ENCODE results near the gene MIA.
"Not testable (repeated sequence)": the region's sequence is repeated elsewhere in the genome, so short reads cannot be mapped to it uniquely, and the experiment has no call there.

Gene MIA

DNA sequence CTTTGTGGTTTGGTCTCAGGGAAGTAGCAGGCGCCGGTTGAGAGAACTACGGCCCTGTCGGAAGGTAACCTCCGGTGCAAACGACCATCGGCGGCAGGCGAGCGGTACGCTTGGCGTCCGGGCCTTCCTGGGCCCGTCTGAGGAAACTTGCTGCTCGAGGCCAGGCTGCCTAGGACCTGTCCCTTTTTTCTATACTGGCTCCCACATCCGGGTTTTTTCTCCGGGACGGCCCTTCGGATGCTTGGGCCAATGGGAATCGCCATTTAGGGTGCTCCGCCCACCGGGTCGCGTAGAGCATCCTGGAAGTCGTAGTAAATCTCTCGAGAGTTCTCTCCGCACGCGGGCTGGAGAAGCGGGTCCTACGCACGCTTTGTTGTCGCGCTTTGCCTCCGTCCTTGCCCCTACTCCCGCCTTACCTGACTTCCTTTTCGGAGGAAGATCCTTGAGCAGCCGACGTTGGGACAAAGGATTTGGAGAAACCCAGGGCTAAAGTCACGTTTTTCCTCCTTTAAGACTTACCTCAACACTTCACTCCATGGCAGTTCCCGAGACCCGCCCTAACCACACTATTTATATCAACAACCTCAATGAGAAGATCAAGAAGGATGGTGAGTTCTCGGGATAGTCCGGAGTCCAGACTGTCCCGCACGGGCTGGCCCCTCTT is 24.3 kb upstream of the MIA start, which contains the start of gene SNRPA:
TSS of gene SNRPA (plus strand) at position 330 of the 664 bp plus-strand sequence. CDS start at position 536, 206 bp downstream.
- peak; percentile 99 for DNase-seq (ENCODE audit: low spot score)

- no peak for DNase-seq (ENCODE audit: low spot score)
Measured at GRCh38 chr19:40752257-40752781, 23.0 kb upstream of the MIA start.

DNA sequence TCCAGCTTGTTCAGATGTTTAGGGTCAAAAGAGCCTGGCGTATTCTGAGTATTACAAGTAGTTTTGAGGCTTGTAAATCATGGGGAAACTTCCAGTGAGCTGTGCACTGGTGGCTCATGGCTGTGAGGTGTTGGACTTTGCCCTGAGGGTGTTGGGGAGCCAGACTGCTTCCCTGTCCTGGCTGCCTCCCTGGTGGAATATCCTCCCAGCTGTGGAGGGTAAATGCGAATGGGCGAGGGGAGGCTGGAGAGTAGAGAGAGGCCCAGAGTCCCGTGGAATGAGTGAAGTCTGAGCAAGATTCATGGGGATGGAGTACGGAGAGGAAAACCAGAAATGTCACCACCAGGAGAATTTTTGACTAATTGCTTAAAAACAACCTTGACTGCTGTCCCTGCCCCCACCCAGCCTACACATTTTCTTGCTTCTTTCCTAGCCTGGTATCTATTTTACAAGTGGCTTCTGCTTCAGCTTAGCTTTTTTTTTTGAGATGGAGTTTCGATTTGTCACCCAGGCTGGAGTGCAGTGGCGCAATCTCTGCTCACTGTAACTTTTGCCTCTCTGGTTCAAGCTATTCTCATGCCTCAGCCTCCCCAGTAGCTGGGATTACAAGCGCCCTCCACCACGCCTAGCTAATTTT is 20.6 kb upstream of the MIA start:
- DNase-seq (ENCODE audit: low spot score) = no peak

- DNase-seq (ENCODE audit: low spot score) = no peak
Measured at GRCh38 chr19:40755248-40755624, 20.1 kb upstream of the MIA start.

DNA sequence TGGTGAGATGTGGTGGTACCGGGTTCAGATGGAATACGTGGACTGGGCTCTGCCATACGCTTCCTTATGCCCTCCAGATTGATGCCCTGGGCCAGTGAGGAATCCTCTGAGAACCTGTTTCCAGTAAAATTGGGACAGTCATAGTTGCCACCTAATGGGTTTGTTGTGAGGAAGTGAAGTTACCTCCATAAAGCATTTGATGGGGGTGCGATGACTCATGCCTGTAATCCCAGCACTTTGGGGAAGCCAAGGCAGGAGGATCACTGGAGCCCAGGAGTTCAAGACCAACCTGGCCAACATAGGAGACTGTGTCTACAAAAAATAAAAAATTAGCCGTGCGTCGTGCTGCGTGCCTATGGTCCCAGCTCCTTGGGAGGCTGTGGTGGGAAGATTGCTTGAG is 19.5 kb upstream of the MIA start:
- no peak for DNase-seq (ENCODE audit: low spot score)

GRCh38 chr19:40756502-40757110 is 18.7 kb upstream of the MIA start:
- no peak for DNase-seq (ENCODE audit: low spot score)

GRCh38 chr19:40758491-40758890 is 16.8 kb upstream of the MIA start:
- no peak for DNase-seq (ENCODE audit: low spot score)

GRCh38 chr19:40759352-40759751 is 16.0 kb upstream of the MIA start:
- DNase-seq (ENCODE audit: low spot score) = no peak

- no peak for DNase-seq (ENCODE audit: low spot score)
Measured at GRCh38 chr19:40762754-40763470, 12.4 kb upstream of the MIA start.

DNA sequence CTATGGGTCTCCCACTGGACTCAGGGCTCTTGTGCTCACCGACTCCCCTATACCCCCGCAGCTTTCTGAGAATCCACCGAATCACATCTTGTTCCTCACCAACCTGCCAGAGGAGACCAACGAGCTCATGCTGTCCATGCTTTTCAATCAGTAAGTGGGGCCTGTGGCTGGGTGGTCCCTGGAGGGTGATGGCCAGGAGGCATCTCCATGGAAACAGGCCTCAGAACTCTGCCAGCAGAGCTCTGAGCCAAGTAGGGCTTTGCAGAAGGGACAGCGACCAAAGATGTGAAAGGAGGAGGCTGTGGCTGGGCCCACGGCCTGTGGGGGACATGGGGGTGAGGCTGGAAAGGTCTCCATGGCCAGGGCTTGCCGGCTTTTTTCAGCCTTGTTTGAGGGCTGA is 11.8 kb upstream of the MIA start:
- DNase-seq (ENCODE audit: low spot score) = no peak

- no peak for DNase-seq (ENCODE audit: low spot score)
Measured at GRCh38 chr19:40763963-40764362, 11.4 kb upstream of the MIA start.

- DNase-seq (ENCODE audit: low spot score) = not testable (repeated sequence)
Measured at GRCh38 chr19:40766385-40766784, 8.9 kb upstream of the MIA start.

- DNase-seq (ENCODE audit: low spot score) = no peak
Measured at GRCh38 chr19:40768869-40769268, 6.5 kb upstream of the MIA start.

- not testable (repeated sequence) for DNase-seq (ENCODE audit: low spot score)
Measured at GRCh38 chr19:40771101-40771862, 4.0 kb upstream of the MIA start.

DNA sequence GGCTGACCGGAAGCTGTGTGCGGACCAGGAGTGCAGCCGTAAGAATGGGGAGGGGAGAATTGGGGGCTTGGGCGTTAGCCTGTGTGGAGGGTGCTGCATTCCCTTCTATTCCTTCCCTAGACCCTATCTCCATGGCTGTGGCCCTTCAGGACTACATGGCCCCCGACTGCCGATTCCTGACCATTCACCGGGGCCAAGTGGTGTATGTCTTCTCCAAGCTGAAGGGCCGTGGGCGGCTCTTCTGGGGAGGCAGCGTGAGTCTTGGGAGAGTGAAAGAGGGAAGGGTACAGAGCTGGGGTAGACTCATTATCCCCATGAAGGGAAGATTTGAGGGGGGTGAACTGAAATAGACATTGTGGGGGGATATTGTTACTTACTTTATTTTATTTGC is 306 bp downstream of the MIA start:
- no peak for DNase-seq (ENCODE audit: low spot score)

GRCh38 chr19:40776364-40776763 is 1.0 kb downstream of the MIA start:
- DNase-seq (ENCODE audit: low spot score) = no peak

DNA sequence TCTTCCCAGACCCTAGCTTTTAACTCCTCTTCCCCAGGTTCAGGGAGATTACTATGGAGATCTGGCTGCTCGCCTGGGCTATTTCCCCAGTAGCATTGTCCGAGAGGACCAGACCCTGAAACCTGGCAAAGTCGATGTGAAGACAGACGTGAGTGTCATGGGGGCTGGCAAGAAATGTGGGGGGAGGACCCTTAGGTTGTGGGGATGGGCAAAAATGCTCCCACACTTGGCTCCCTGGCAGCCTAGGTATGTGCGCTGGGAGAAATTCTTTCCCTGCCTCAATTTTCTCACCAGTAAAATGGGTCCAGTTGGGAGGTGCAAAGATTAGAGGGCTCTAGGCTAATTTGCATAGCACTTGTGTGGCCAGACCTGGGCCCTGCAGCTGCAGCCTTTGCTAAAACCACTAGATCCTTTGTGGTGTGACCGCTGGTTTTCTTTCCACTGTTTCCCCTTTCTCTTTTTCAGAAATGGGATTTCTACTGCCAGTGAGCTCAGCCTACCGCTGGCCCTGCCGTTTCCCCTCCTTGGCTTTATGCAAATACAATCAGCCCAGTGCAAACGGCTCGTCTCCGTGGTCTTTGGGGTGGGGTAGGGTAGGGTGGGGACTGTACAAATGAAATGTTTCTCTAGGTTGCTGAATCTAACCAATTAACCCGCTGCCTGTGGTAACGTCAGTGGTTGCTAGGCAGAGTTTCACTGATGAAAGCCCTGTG is 1.8 kb downstream of the MIA start:
- DNase-seq (ENCODE audit: low spot score) = no peak

GRCh38 chr19:40777645-40777936 is 2.3 kb downstream of the MIA start:
- DNase-seq (ENCODE audit: low spot score) = peak; percentile 84

DNA sequence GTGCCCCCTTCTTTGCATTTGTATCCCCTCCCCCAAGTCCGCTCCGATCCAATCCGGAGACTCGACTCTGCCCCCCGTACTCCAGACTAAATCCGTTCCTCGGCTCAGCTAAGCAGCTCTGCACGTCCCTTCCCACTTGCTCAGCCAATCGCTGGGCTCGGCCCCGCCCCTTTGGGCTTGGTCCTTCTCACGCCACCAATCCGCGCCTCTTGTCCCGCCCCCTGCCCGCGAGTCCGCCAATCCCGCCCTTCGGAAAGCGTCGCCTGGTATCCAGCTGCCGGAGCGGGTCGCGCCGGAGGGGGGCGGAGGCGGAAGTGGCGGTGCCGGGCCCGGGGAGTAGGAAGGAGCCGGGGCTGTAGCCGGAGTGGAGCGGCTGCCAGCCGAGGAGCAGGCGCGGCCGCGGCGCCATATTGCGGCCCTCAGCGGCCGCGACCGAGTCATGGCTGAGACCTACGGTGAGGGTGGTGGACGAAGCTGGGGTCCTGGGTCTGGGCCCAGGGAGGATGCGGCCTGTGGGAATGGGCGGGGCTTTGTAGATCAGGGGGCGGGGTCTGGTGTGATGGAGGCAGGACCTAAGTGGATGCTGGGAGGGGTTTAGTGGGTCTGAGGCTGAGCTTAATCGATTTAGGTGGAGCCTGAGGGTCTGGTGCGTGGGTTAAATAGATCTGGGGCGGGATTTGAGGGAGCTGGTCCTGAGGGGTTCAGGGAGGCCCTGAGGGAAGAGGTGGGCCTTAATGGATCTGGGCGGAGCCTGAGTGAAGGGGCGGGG is 2.8 kb downstream of the MIA start, which contains the start of gene RAB4B:
TSS of gene RAB4B (plus strand) at position 311 of the 769 bp plus-strand sequence. CDS start at position 440, 129 bp downstream.
- peak; percentile 99 for DNase-seq (ENCODE audit: low spot score)

GRCh38 chr19:40778706-40779284 is 3.5 kb downstream of the MIA start:
- no peak for DNase-seq (ENCODE audit: low spot score)
